T-helper 1 cell (primary cell): ENCODE data around the gene FXYD5.
A peak's percentile ranks its signal among the peaks of the same experiment; 100 is the strongest.
"Not testable (repeated sequence)": the region's sequence is repeated elsewhere in the genome, so short reads cannot be mapped to it uniquely, and the experiment has no call there.

Source experiments
- DNase-seq, 5 donors: peaks; one replicate each; pipeline ENCODE4 v3.0.0-alpha.2; 2012 to 2020

Gene FXYD5

DNA sequence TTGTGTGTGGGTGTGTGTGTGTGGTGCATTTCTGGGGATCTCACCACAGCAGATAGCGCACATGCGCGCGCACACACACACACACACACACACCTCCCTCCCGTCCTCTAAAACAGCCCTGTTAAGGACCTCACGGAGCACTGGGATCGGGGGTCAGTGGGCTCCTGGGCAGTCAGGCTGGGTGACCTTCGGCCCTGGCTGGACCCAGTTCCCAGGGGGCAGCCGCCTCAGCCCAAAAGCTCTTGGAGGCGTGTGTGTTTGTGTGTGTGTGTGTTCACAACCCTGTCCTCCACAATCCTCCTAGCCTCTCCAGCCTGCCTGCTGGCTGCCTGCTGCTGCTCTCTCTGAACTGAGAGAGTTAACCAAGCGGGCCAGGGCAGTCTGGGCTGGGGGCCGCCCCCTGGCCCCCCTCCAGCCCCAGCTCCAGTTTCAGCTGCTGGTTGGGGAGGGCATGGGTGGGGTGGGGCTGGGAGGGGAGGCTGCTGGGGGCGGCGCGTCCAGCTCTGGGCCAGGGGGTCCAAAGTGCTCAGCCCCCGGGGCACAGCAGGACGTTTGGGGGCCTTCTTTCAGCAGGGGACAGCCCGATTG lies 16.1 kb upstream of the FXYD5 start, which contains the start of gene FXYD1:
Gene FXYD1, plus strand, starts transcription at position 520 of the 588 bp plus-strand sequence. CDS start 1,256 bp downstream, outside the sequence.
- DNase-seq, result no peak

GRCh38 chr19:35140207-35140961 lies 14.2 kb upstream of the FXYD5 start:
- DNase-seq, result no peak

- peak; percentile 92 to 95 (median 93) for DNase-seq
Observed at GRCh38 chr19:35140962-35141836, 13.3 kb upstream of the FXYD5 start.

GRCh38 chr19:35141837-35142605 lies 12.5 kb upstream of the FXYD5 start:
- DNase-seq, result no peak

- peak; percentile 50 to 71 (median 62) for DNase-seq
Observed at GRCh38 chr19:35142606-35143230, 11.8 kb upstream of the FXYD5 start.

DNA sequence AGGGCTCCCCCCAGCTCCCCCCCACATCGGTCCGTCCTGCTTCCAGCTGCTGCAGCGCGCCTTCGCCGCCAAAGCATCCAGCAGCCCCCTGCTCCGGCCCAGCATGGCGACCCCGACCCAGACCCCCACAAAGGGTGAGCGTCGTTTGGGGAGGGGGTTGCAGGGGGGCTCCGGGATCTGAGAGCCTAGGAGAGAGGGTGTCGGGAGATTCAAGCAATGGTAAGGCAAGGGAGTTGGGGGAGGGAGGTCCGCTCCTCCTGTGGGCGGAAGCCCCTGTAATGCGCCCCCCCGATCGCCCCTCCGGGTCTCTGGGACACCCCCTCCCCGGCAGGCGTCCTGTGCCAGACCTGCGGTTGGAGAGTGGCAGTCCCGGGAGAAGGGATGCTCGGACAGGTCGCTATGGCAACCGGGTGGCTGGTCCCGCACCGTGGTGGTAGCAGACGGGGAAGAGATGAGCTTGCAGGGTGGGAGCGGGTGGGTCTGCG lies 11.3 kb upstream of the FXYD5 start, which contains the start of gene FXYD7:
Gene FXYD7, plus strand, starts transcription at position 25 of the 485 bp plus-strand sequence. Its CDS starts 79 bp downstream, at position 104.
- DNase-seq, result no peak

GRCh38 chr19:35143818-35144217 lies 10.7 kb upstream of the FXYD5 start:
- no peak for DNase-seq

DNA sequence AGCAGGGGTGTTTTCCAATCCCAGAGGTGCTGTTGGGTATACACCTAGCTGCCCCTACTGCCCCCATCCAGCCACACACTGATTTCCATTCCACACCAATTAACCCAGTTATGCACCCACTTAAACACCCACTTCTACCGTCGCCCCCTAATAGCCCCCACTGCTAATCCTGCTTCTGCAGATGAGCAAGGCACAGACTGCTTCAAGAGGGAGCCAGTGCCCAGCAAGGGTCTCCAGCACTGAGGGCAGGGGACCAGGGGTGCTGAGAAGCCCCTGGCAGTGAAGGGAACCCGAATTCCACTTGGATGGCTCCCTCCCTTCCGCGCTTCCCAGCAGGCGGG lies 10.3 kb upstream of the FXYD5 start:
- DNase-seq, result no peak

- DNase-seq, result peak in 3 of 5 donors; percentile 25 to 27 (median 25)
Observed at GRCh38 chr19:35144600-35145436, 9.7 kb upstream of the FXYD5 start.

GRCh38 chr19:35146746-35147459 lies 7.6 kb upstream of the FXYD5 start:
- no peak for DNase-seq

DNA sequence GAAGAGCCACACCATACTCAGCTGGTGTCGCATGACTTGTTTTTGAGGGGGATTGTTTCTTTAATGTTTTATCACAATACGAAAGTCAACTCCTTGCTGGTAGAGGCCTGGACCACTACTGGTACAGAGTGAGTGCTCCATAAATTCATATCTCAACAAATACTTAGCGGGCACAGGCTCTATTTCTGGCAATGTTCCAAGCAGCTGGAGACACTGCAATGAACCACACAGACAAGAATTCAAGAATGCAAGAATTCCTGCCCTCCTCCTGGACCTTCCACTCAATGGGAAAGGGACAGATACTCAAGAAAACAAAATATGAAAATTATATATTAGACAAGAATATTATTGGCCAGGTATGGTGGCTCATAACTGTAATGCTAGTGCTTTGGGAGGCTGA lies 5.1 kb upstream of the FXYD5 start:
- no peak for DNase-seq

DNA sequence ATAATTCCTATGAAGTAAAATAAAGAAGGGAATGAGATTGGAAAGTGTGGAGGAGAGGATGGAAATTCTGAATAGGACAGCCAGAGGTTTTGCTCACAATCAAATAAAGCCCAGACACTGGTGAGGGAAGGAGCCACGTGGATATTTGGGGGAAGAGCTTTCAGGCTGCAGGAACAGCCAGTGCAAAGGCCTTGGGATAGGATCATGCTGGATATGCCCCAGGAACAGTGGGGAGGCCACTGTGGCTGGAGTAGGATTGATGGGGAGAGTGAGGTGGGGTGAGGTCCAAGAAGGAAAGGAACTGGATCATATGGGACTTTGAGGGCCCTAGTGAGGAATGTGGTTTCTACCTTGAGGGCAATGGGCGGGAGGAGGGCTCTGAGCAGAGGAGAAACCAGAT lies 4.1 kb upstream of the FXYD5 start:
- DNase-seq, result no peak

DNA sequence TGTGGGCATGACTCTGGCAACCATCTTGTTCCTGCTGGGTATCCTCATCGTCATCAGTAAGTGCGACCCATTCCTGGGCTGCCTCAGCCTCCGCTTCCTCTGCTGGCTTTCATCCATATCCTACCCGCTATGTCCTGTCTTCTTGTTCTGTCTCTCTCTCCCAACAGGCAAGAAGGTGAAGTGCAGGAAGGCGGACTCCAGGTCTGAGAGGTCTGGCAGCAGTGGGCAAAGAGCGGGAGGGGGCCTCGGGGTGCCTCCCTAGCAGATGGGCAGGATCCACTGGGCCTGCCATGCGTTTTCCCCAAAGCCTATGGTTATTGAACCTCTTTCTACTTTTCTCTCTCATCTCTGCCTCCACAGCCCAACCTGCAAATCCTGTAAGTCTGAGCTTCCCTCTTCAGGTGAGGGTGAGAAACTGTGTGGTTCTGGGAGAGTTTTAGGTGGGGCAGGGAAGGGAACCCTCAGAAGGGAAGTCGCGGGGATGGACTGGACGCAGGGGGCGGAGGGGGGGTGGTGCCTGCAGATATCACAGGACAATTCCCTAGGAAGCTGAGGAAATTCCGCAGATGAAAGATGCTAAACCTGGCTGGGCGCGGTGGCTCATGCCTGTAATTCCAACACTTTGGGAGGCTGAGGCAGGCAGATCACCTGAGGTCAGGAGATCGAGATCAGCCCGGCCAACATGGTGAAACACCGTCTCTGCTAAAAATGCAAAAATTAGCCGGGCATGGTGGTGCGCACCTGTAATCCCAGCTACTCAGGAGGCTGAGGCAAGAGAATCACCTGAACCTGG lies 3.1 kb upstream of the FXYD5 start:
- no peak for DNase-seq

- not testable (repeated sequence) for DNase-seq
Observed at GRCh38 chr19:35153129-35153522, 1.4 kb upstream of the FXYD5 start.

GRCh38 chr19:35153701-35154524 lies 622 bp upstream of the FXYD5 start:
- DNase-seq, result peak; percentile 47 to 74 (median 62)

DNA sequence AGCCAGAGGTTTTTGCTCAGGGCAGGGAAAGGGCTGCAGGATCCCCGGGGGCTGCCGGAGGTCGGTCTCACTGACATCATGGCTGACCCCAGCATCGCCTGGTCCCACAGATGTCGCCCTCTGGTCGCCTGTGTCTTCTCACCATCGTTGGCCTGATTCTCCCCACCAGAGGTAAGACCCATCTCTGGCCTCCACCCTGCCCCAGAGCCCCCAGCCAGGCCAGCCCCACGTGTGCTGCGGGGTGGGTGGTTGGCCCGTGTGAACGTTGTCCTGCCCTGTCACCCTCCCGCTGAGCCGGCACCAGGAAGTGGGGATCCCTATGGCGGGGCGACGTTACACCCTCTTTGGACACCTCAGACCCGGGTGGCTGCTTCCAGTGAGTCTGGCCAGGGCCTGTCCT lies 906 bp downstream of the FXYD5 start:
- peak in 1 of 5 donors; percentile 31 for DNase-seq

DNA sequence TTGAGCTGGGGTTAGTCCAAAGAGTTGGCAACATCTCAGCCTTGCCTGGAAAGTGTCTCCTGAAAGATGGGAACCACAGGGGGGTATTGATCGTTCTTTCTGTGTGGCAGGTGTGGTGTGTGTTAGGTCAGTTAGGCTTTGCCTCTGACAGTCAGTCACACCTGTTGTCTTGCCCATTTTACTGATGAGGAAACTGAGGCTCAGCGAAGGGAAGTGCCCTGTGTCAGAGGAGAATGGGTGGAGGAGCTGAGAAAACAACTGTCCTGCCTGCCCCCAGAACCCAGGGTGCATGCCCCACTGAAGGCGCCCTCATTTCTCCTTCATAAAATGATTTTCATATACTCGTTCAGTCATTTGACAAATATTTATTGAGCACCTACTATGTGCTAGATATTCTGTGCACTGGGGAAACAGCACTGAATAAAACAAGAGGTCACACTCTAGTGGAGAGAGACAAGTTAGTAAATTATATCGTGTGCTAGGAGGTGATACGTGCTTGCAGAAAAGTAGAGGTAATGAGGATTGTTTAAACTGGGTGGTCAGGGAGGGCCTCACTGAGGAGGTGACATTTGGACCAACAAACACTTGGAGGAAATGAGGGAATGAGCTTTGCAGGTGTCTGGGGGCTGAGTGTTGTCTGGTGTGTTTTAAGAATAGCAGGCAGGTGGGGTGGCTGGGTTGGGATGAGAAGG lies 1.6 kb downstream of the FXYD5 start:
- DNase-seq, result no peak

GRCh38 chr19:35156673-35157014 lies 2.1 kb downstream of the FXYD5 start:
- DNase-seq, result no peak
